HCEC 1CT (cell line): ENCODE measurements around the gene TMEM132C.
"Not testable (repeated sequence)": the region's sequence is repeated elsewhere in the genome, so short reads cannot be mapped to it uniquely, and the experiment has no call there.

ENCODE experiments used
- DNase-seq: peaks from one replicate; pipeline ENCODE4 v3.0.0-alpha.2; 2017

The TMEM132C gene

GRCh38 chr12:128424931-128425431 is 158.0 kb downstream of the TMEM132C start:
- DNase-seq = no peak

GRCh38 chr12:128425666-128426331 is 158.8 kb downstream of the TMEM132C start:
- no peak for DNase-seq

- no peak for DNase-seq
Observed at GRCh38 chr12:128426511-128426910, 159.5 kb downstream of the TMEM132C start.

GRCh38 chr12:128439796-128440195 is 172.8 kb downstream of the TMEM132C start:
- no peak for DNase-seq

GRCh38 chr12:128442096-128442495 is 175.1 kb downstream of the TMEM132C start:
- DNase-seq = no peak

GRCh38 chr12:128444598-128444997 is 177.6 kb downstream of the TMEM132C start:
- DNase-seq = no peak

GRCh38 chr12:128445415-128446127 is 178.6 kb downstream of the TMEM132C start:
- no peak for DNase-seq

GRCh38 chr12:128449146-128449894 is 182.3 kb downstream of the TMEM132C start:
- DNase-seq = no peak

- DNase-seq = no peak
Observed at GRCh38 chr12:128450810-128451209, 183.8 kb downstream of the TMEM132C start.

- DNase-seq = no peak
Observed at GRCh38 chr12:128455851-128456250, 188.9 kb downstream of the TMEM132C start.

- DNase-seq = no peak
Observed at GRCh38 chr12:128456922-128457321, 190.0 kb downstream of the TMEM132C start.

- DNase-seq = no peak
Observed at GRCh38 chr12:128458301-128458974, 191.5 kb downstream of the TMEM132C start.

- DNase-seq = no peak
Observed at GRCh38 chr12:128459067-128459466, 192.1 kb downstream of the TMEM132C start.

- no peak for DNase-seq
Observed at GRCh38 chr12:128463881-128464280, 196.9 kb downstream of the TMEM132C start.

- no peak for DNase-seq
Observed at GRCh38 chr12:128467882-128468281, 200.9 kb downstream of the TMEM132C start.

GRCh38 chr12:128468926-128469325 is 202.0 kb downstream of the TMEM132C start:
- DNase-seq = no peak

- no peak for DNase-seq
Observed at GRCh38 chr12:128471491-128471890, 204.5 kb downstream of the TMEM132C start.

GRCh38 chr12:128474916-128475315 is 207.9 kb downstream of the TMEM132C start:
- no peak for DNase-seq

- DNase-seq = no peak
Observed at GRCh38 chr12:128476266-128476665, 209.3 kb downstream of the TMEM132C start.

- no peak for DNase-seq
Observed at GRCh38 chr12:128483526-128484255, 216.7 kb downstream of the TMEM132C start.

GRCh38 chr12:128497376-128497775 is 230.4 kb downstream of the TMEM132C start:
- DNase-seq = not testable (repeated sequence)

- DNase-seq = no peak
Observed at GRCh38 chr12:128507470-128507869, 240.5 kb downstream of the TMEM132C start.
